DOHH2 (cell line): Measurements from ENCODE around the gene KMT2D.

Experiments
- EZH2phosphoT487 ChIP-seq: fragments of 200-600 bp; sonication (generic); IDR thresholded peaks from 2 replicates; pipeline ENCODE4 v1.6.1; 2017; ENCODE audit warnings: borderline replicate concordance, mild to moderate bottlenecking, antibody characterized with exemption, low read length, moderate library complexity, mixed read lengths
- TF ChIP-seq, protein P1 (sequence below): fragments of 200-600 bp; sonication (generic); IDR thresholded peaks from one replicate; pipeline ENCODE4 v1.5.1; 2014; ENCODE audit warnings: antibody characterized with exemption, mild to moderate bottlenecking, low read depth, low read length; ENCODE audit not compliant: poor library complexity, severe bottlenecking

DNA sequence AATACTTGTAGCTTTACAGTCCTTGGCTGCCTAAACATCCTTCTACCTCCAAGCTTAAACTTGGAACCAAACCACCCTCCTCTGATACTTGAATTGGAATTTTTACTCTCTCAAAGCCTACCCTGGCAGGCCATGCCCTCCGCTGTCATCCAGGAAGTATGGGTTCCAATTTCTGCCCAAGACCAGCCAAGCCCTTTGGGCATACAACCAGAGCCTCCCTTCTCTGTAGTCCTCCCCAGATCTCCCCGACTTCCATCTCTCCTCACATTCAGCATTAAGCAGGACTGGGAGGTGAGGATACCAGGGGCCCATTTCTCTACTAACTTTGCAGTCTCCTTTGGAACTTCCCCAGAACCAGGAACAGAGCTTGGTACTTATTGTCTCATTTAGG, 34.4 kb upstream of the KMT2D start:
- TF ChIP-seq, protein P1, sequence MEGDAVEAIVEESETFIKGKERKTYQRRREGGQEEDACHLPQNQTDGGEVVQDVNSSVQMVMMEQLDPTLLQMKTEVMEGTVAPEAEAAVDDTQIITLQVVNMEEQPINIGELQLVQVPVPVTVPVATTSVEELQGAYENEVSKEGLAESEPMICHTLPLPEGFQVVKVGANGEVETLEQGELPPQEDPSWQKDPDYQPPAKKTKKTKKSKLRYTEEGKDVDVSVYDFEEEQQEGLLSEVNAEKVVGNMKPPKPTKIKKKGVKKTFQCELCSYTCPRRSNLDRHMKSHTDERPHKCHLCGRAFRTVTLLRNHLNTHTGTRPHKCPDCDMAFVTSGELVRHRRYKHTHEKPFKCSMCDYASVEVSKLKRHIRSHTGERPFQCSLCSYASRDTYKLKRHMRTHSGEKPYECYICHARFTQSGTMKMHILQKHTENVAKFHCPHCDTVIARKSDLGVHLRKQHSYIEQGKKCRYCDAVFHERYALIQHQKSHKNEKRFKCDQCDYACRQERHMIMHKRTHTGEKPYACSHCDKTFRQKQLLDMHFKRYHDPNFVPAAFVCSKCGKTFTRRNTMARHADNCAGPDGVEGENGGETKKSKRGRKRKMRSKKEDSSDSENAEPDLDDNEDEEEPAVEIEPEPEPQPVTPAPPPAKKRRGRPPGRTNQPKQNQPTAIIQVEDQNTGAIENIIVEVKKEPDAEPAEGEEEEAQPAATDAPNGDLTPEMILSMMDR, result no peak
- no peak for TF ChIP-seq EZH2phosphoT487
